K562 (cell line): Measurements from ENCODE around the gene RBFOX1.

Source experiments
- CBX3 ChIP-seq, 2 experiments: IDR thresholded peaks; 1 replicate in 1 of 2; 2 replicates in 1 of 2; pipeline ENCODE4 v1.6.1; 2012; ENCODE audit warnings: inconsistent platforms in 2 of 2, low read length in 2 of 2, borderline replicate concordance in 1 of 2, control low read depth in 1 of 2
- CREB1 ChIP-seq, 2 experiments: sonication (generic) in 1 of 2; formaldehyde crosslinking in 1 of 2; IDR thresholded peaks; 2 replicates each; pipeline versions ENCODE4 v1.6.1 to v1.8.0; 2012 to 2022; ENCODE audit warnings: inconsistent platforms in 1 of 2, mild to moderate bottlenecking in 1 of 2, missing genetic modification reagents in 1 of 2, moderate library complexity in 1 of 2
- CTCF ChIP-seq, 3 experiments: IDR thresholded peaks in 2 of 3; conservative IDR thresholded peaks in 1 of 3; 2 replicates each; pipeline ENCODE4 v1.5.1; 2011 to 2012; ENCODE audit warnings: low read length in 3 of 3, mild to moderate bottlenecking in 3 of 3, control low read depth in 2 of 3, improper control_type of control experiment in 1 of 3, inconsistent platforms in 1 of 3, low read depth in 1 of 3, mixed read lengths in 1 of 3, moderate library complexity in 1 of 3; ENCODE audit not compliant: insufficient read depth in 2 of 3
- POLR2A ChIP-seq: fragments of 450-650 bp; conservative IDR thresholded peaks from 2 replicates; pipeline ENCODE4 v1.6.1; 2016
- RAD21 ChIP-seq, 2 experiments: fragments of 250-450 bp in 1 of 2; fragments of 450-650 bp in 1 of 2; sonication (Bioruptor Pico) in 1 of 2; formaldehyde crosslinking in 1 of 2; IDR thresholded peaks in 1 of 2; conservative IDR thresholded peaks in 1 of 2; 2 replicates each; pipeline versions ENCODE4 v1.4.0 to v1.8.0; 2020 to 2022; ENCODE audit warnings: mild to moderate bottlenecking in 2 of 2, moderate library complexity in 1 of 2
- USF2 ChIP-seq: sonication (generic); formaldehyde crosslinking; IDR thresholded peaks from 2 replicates; pipeline ENCODE4 v1.5.0; 2020; ENCODE audit warnings: missing genetic modification reagents
- ZFP1 ChIP-seq: fragments of 450-650 bp; formaldehyde crosslinking; IDR thresholded peaks from 2 replicates; pipeline ENCODE4 v1.4.0; 2020; ENCODE audit warnings: mild to moderate bottlenecking, mixed read lengths
- ZNF561 ChIP-seq: fragments of 450-650 bp; formaldehyde crosslinking; conservative IDR thresholded peaks from 2 replicates; pipeline ENCODE4 v1.4.0; 2020; ENCODE audit warnings: mild to moderate bottlenecking, moderate library complexity
- ZNF740 ChIP-seq, 3 experiments: fragments of 200-800 bp in 1 of 3; sonication (Bioruptor generic) in 1 of 3; sonication (generic) in 1 of 3; formaldehyde crosslinking in 1 of 3; IDR thresholded peaks; 2 replicates each; pipeline versions ENCODE4 v1.6.1 to v1.8.0; 2016 to 2022; ENCODE audit warnings: mild to moderate bottlenecking in 2 of 3, missing compliant biosample characterization in 2 of 3, missing genetic modification characterization in 2 of 3, missing genetic modification reagents in 1 of 3

- no peak for TF ChIP-seq RAD21 (CRISPR knock-in tag; conservative IDR thresholded peaks at IDR 0.05 in 1 of 2, IDR thresholded peaks at IDR 0.05 in 1 of 2)
- TF ChIP-seq ZNF561 (CRISPR knock-in tag) = no peak
- TF ChIP-seq POLR2A = no peak
- TF ChIP-seq ZNF740 (CRISPR knock-in tag; IDR thresholded peaks at IDR 0.05) = no peak
- TF ChIP-seq ZNF740 (tag; IDR thresholded peaks at IDR 0.05) = no peak
- TF ChIP-seq CBX3 (IDR thresholded peaks at IDR 0.05; ENCODE audit: borderline replicate concordance in 1 of 2, low read length in 2 of 2) = no peak
- no peak for TF ChIP-seq CREB1 (IDR thresholded peaks at IDR 0.05)
- no peak for TF ChIP-seq CREB1 (CRISPR knock-in tag; IDR thresholded peaks at IDR 0.05)
- TF ChIP-seq CTCF (IDR thresholded peaks at IDR 0.05 in 2 of 3, conservative IDR thresholded peaks at IDR 0.05 in 1 of 3; ENCODE audit: insufficient read depth in 2 of 3, low read depth in 1 of 3, low read length in 3 of 3) = no peak
- no peak for TF ChIP-seq ZFP1 (CRISPR knock-in tag)
- TF ChIP-seq USF2 (CRISPR knock-in tag) = no peak
Measured at GRCh38 chr16:7675628-7676027, 343.0 kb downstream of the RBFOX1 start.
